Ovary (tissue), 3 donors: ENCODE results near the gene HOXB8.

Experiments
- CTCF ChIP-seq, 3 donors: fragments of 450-650 bp in 2 of 3; fragments of 200-600 bp in 1 of 3; IDR thresholded peaks; one replicate each; pipeline versions ENCODE4 v1.5.1 to v1.8.0; 2016 to 2022; ENCODE audit warnings: antibody characterized with exemption in 3 of 3, mild to moderate bottlenecking in 1 of 3
- POLR2A ChIP-seq: fragments of 450-650 bp; IDR thresholded peaks from one replicate; pipeline ENCODE4 v1.6.1; 2017; ENCODE audit warnings: antibody characterized with exemption, mild to moderate bottlenecking, moderate library complexity
- donor health status: DM: no; HTN: no; CAD: no.

- TF ChIP-seq CTCF (IDR thresholded peaks at IDR 0.05) (no peak), POLR2A (no peak)
Measured at GRCh38 chr17:48612854-48613691, 2.0 kb downstream of the HOXB8 start.
